Measurements from ENCODE around the gene SH3TC1. TPM values are rescaled to one million over a fixed set of nuclear protein-coding genes. Genes with fewer than 3 reads are reported as not detected.

Gene SH3TC1
- total RNA-seq, 6 donors from 2014 or later, result 34.1 to 193 (median 81.4) TPM

GRCh38 chr4:8210010-8210409, 10.9 kb downstream of the SH3TC1 start:
- Histone ChIP-seq H3K27ac (no peak overlapping the region), H3K4me1 (peaks cover 4 to 26% (median 11%) of the 10 kb centered on the region in 4 donors), H3K36me3 (peaks cover 0 to 58% (median 31%) of the 10 kb centered on the region in 4 donors), H3K4me3 (no peak overlapping the region), H3K9me3 (no peaks in the 10 kb centered on the region), H3K27me3 (no peaks in the 10 kb centered on the region)
- TF ChIP-seq POLR2A (IDR thresholded peaks at IDR 0.05) (no peak), POLR2AphosphoS5 (IDR thresholded peaks at IDR 0.05) (no peak), CTCF (IDR thresholded peaks at IDR 0.05) (no peak), EP300 (IDR thresholded peaks at IDR 0.05) (no peak)
- no peak for ATAC-seq (ENCODE audit: low FRiP score in 2 of 2)
- peak in 1 of 2 donors; percentile 50 for DNase-seq
- WGBS, 2 donors, result 78 to 86% methylated on average over 3 to 12 of the region's 12 CpGs

- peaks cover 4 to 24% (median 15%) of the 10 kb centered on the region in 4 donors for H3K4me1 ChIP-seq
- H3K4me3 ChIP-seq, result no peak overlapping the region
- peaks cover 0 to 59% (median 27%) of the 10 kb centered on the region in 4 donors for H3K36me3 ChIP-seq
- no peak for ATAC-seq (ENCODE audit: low FRiP score in 2 of 2)
- H3K9me3 ChIP-seq, result no peaks in the 10 kb centered on the region
- TF ChIP-seq POLR2A (IDR thresholded peaks at IDR 0.05), result no peak
- no peak for TF ChIP-seq POLR2AphosphoS5 (IDR thresholded peaks at IDR 0.05)
- no peak for TF ChIP-seq EP300 (IDR thresholded peaks at IDR 0.05)
- TF ChIP-seq CTCF (IDR thresholded peaks at IDR 0.05), result no peak
- H3K27me3 ChIP-seq, result no peaks in the 10 kb centered on the region
- 74 to 75% methylated on average over 5 of the region's 5 CpGs for WGBS, 2 donors
- no peak overlapping the region for H3K27ac ChIP-seq
- DNase-seq, result no peak
Observed at GRCh38 chr4:8210616-8211015, 11.5 kb downstream of the SH3TC1 start.

GRCh38 chr4:8211251-8211650, 12.2 kb downstream of the SH3TC1 start:
- H3K36me3 ChIP-seq, result peaks cover 0 to 59% (median 29%) of the 10 kb centered on the region in 4 donors
- H3K4me1 ChIP-seq, result peaks cover 4 to 17% (median 13%) of the 10 kb centered on the region in 4 donors
- no peaks in the 10 kb centered on the region for H3K9me3 ChIP-seq
- no peaks in the 10 kb centered on the region for H3K27me3 ChIP-seq
- no peak for TF ChIP-seq POLR2A (IDR thresholded peaks at IDR 0.05)
- TF ChIP-seq CTCF (IDR thresholded peaks at IDR 0.05), result no peak
- TF ChIP-seq EP300 (IDR thresholded peaks at IDR 0.05), result no peak
- TF ChIP-seq POLR2AphosphoS5 (IDR thresholded peaks at IDR 0.05), result no peak
- ATAC-seq (ENCODE audit: low FRiP score in 2 of 2) (no peak), DNase-seq (no peak)
- WGBS, 2 donors, result 55 to 86% methylated on average over 2 of the region's 8 CpGs
- H3K4me3 ChIP-seq, result no peak overlapping the region
- H3K27ac ChIP-seq, result no peak overlapping the region

GRCh38 chr4:8211737-8212581, 12.9 kb downstream of the SH3TC1 start:
- 81 to 92% methylated on average over 7 to 20 of the region's 22 CpGs for WGBS, 2 donors
- H3K36me3 ChIP-seq, result peaks cover 0 to 64% (median 35%) of the 10 kb centered on the region in 4 donors
- no peak overlapping the region for H3K4me3 ChIP-seq
- no peak overlapping the region for H3K27ac ChIP-seq
- no peaks in the 10 kb centered on the region for H3K27me3 ChIP-seq
- no peaks in the 10 kb centered on the region for H3K9me3 ChIP-seq
- TF ChIP-seq EP300 (IDR thresholded peaks at IDR 0.05) (no peak), POLR2A (IDR thresholded peaks at IDR 0.05) (no peak), CTCF (IDR thresholded peaks at IDR 0.05) (no peak), POLR2AphosphoS5 (IDR thresholded peaks at IDR 0.05) (no peak)
- peaks cover 4 to 16% (median 11%) of the 10 kb centered on the region in 4 donors for H3K4me1 ChIP-seq
- ATAC-seq (ENCODE audit: low FRiP score in 2 of 2), result peak in 1 of 2 donors; percentile 3
- DNase-seq, result peak in 1 of 2 donors; percentile 48
